Measurements from ENCODE around the gene KCNK18.
"Not testable (repeated sequence)": the region's sequence is repeated elsewhere in the genome, so short reads cannot be mapped to it uniquely, and the experiment has no call there.

KCNK18 gene

DNA sequence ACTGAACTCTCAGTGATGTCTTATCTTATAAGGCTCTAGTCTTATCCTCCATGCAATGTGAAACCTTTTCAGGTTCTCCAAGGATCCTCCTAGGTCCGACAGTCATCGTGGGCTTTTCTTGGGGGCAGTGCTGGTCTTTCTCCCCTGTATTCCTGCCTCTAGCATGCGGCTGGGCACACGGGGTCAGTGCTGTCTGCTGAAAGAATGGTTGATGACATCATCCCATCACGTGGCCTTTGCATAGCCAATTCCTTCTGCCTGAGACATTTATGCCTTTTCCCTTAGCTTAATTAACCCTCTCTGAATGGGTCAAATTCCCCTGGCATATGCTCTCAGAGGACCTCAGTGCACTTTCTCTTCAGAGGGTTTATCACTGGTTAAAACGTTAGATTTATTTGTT is 27.0 kb upstream of the KCNK18 start:
- in situ Hi-C loops (cut with MboI; ENCODE audit: low sequenced_read_pairs), result loop anchor here (10.0 kb wide), 1 partner anchor 365 kb away; no protein-coding TSS in a partner anchor

DNA sequence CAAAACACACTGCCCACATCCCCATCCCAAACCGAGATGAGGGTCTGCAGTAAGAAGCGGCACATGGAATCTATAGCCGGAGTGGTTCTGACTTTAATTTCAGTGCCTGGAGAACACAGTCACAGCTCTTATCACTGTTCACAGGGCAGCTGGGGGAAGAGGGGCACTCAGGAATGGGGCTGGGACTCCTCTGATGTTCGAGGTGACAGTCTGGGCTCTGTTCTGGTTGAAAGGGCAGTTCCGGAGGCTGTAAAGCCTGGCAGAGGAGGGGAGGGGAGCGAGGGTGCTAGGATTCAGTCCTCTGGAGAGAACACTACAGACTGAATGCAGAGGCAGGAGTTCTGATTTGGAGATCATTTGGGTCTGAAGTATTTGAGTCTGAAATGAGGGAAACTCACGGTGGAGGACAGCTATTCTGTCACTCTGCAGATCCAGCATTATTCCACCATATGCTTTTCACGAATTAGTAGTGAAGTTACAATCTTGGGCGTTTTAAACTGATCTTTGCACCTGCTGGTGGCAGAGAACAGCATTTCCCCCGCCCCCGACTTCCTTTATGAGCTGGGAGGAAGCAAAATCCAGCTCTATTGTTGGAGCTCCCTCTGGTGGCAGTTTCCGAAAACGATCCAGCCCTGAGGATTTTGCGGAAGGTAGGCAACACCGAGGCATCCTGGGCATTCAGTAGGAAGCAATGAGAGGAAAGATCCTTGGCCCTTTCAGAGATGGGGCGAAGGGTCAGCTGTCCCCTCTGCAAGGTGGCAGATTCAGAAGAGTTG is 22.7 kb upstream of the KCNK18 start:
- in situ Hi-C loops (cut with MboI; ENCODE audit: low sequenced_read_pairs), result loop anchor here (10.0 kb wide), 1 partner anchor 370 kb away; no protein-coding TSS in a partner anchor

DNA sequence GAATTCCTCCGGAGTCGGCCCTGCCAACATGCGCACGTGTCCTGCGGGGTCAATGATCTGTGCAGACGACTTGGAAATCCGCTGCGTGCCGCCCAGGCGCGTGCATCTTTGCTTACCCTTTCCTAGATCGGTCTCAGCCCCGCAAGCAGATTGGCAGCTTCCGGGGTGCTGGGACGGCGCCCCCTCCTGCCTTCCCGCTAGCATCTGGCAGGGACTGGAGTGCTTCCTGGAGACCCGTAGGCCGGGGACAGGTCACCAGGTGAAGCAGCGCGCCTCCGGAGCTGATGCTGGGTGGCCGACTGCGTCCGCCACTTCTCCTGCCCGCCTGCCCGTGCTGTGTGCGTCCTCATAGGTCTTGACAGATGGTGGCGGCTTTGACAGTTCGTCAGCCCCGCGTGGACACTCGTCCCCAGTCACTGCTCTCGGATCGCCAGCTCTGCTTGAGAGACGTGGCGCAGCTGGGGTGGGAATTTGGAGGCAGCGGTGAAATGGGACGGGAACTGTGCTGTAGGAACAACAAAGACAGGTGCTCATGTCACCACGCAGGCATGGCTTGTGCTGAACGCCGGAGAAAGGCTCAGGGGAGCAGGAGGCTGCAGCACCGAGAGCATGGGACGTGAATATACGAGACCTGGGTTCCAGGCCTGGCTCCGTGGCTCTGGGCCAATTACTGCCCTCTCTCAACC is 21.9 kb upstream of the KCNK18 start:
- in situ Hi-C loops (cut with MboI; ENCODE audit: low sequenced_read_pairs), result loop anchor here (10.0 kb wide), 1 partner anchor 371 kb away; no protein-coding TSS in a partner anchor

DNA sequence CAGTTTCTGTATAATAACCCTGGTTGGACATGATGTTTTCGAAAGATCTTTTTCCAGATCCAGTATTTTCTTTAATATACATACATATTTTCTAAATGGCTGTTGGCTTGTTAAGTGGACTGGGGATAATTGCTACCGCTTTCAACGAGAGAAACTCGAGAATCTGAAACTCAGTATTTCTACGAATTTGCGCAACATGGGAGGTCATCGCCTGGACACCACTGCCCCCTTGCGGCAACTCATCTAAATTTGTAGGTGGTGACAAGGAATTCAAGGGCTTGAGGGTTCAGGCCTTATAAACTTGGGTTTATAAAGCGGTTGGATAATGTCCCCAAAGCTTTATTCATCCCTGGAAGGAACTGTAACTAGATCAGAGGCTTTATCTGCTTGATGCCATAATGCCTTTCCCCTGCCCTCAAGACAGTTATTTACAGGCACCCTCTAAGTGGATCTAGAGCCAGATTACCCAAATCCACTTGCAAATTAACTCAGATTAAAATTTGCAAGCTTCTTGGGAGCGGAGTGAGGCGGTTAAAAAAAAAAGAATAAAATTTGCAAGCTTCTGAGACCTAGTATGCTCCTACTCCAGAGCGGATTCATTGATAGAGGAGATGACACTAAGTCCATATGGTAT is 21.3 kb upstream of the KCNK18 start:
- in situ Hi-C loops (cut with MboI; ENCODE audit: low sequenced_read_pairs), result loop anchor here (10.0 kb wide), 1 partner anchor 371 kb away; no protein-coding TSS in a partner anchor

DNA sequence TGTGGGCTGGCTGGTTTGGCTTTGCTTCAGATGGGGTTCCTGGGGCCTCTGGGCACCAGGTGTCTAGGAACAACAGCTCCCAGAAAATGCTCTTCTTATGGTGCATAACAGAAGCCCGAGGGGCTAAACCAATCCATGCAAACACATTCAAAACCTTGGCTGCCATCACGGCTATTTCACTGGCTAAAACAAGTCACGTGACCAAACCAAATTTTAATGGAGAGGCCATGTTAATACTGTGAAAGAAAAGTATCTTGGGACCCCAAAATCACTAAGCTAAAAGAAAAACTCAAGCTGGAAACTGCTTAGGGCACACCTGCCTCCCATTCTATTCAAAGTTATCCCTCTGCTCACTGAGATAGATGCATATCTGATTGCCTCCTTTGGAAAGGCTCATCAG is 19.1 kb upstream of the KCNK18 start:
- in situ Hi-C loops (cut with MboI; ENCODE audit: low sequenced_read_pairs), result loop anchor here (10.0 kb wide), 1 partner anchor 373 kb away; no protein-coding TSS in a partner anchor

DNA sequence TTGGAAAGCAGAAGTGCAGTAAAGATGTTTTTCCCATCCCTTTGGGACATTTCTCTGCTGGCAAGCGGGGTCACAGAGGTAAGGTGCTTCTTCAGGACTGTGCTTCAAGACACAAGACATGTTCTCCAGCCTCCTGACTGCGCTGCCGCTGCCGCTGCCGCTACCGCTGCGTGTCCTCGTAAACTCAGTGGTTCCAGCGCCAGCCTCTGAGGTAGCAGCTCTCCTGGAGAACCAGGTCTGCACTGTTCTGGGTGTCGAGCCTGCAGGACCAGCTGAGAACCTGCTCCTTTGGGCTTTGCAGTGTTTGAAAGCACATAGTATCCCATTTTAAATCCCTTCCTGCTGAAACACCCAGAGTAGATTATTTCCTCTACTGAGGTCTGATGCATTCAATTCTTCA is 13.0 kb upstream of the KCNK18 start:
- in situ Hi-C loops (cut with MboI; ENCODE audit: low sequenced_read_pairs), result no loop called here

DNA sequence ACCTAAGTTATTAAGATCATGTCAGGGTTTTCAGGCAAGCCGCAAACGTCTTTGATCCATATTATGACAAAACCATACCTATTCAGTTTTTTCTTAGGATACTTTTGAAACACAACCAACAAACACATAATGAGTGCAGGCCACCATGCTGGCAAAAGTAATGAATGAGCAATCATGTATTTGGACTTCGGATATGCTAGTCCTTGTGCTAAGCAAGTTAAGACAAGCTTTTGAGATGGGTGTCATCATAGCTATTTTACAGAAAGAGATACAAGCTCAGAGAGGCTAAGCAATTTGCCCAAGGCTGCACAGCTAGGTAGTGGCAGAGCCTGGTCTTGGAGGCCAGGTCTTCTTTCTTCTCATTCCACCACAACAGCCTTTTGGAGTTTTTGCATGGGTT is 12.5 kb upstream of the KCNK18 start:
- in situ Hi-C loops (cut with MboI; ENCODE audit: low sequenced_read_pairs), result no loop called here

DNA sequence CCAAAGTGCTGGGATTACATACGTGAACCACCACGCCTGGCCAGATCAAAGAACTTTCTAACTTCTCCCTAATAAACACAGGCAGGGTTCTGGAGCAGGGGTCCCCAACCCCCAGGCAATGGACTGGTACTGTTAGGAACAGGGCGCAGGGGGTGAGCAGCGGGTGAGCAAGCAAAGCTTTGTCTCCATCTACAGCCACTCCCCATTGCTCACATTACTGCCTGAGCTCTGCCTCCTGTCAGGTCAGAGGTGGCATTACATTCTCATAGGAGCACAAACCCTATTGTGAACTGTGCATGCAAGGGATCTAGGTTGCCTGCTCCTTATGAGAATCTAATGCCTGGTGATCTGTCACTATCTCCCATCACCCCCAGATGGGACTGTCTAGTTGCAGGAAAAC is 11.5 kb upstream of the KCNK18 start:
- in situ Hi-C loops (cut with MboI; ENCODE audit: low sequenced_read_pairs), result not testable (repeated sequence)

DNA sequence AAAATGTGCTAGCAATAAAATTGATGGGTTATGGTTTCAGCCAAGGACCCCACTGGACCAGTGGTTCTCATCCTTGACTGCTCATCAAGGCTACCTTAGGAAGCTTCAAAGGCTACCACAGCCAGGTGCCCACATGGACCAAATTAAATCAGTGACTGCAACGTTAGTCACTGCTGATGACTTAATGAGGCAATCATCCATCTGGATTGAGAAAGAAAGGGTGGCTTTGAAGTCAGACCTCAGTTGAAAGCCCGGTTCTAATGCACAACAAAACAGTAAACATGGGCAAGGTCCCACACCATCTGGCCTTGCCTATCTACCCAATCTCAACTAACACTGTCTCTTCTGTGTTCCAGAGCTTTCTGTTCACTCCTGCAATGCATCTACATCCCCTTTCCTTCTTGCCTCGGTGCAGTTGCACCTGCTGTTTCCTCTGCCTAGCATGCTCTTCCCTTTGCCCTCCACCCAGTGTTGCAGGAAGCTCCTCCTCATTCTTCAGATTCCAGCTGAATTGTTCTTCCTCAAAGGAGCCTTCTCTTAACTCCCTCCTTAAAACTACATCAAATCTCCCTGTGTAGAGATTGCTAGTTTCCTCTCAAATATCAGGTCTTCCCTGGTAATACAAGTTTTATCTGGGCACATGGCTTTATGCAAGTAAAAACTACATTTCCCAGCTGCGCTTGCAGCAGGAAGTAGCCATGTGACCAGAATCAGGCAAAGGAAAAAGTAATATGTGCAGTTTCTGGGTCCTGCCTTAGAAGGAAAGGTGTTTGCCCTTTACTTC is 10.3 kb upstream of the KCNK18 start:
- in situ Hi-C loops (cut with MboI; ENCODE audit: low sequenced_read_pairs), result no loop called here

DNA sequence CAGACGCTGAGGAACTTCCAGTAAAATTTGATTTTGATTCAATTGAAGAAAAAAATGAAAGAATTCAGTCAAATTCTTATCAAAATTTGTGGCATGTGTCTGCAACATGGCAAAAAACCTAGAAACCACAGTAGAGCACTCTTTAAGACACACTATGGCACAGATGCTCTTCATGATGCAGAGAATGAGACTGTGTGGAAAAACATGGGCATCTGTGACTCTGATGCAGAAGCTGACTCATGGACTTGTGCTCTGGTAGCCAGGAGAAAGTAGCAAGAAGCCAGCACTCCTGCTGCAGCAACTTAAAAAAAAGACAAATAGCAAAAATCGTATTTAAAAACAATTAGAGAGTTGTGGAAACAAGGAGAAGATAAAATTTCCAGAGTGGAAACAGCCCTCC is 8.9 kb upstream of the KCNK18 start:
- in situ Hi-C loops (cut with MboI; ENCODE audit: low sequenced_read_pairs), result no loop called here

DNA sequence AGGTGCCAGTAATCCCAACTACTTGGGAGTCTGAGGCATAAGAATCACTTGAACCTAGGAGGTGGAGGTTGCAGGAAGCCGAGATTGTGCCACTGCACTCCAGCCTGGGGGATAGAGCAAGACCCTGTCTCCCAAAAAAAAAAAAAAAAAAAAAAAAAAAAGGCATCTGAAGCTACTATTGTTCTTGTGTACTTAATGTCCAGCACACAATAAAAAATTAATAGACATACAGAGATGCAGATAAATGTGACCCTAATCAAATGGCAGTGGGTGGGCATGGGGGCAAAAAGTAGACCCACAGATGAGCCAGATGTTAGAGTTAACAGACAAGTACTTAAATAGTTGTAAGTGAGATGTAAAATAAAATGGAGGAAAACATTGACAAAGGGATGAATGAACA is 7.7 kb upstream of the KCNK18 start:
- in situ Hi-C loops (cut with MboI; ENCODE audit: low sequenced_read_pairs), result no loop called here

DNA sequence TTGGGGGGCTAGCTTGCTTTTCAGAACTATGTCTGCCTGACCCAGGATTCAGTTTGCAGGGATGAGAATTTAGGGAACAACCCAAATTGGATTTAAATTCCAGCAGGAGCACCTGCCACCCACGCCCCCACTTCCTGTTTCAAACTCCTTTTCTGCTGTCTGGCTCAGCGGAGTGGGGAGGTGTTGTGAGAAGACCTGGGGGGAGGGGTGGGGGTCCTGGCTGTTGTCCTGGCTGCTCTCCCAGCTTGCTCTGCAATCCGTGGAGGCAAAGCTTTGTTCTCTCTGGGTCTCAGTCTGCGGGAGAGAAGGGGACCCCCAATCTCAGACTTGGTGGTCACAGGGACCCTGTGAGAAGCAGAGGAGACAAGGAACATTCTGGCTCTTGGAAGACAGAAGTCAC is 799 bp downstream of the KCNK18 start:
- in situ Hi-C loops (cut with MboI; ENCODE audit: low sequenced_read_pairs), result no loop called here

DNA sequence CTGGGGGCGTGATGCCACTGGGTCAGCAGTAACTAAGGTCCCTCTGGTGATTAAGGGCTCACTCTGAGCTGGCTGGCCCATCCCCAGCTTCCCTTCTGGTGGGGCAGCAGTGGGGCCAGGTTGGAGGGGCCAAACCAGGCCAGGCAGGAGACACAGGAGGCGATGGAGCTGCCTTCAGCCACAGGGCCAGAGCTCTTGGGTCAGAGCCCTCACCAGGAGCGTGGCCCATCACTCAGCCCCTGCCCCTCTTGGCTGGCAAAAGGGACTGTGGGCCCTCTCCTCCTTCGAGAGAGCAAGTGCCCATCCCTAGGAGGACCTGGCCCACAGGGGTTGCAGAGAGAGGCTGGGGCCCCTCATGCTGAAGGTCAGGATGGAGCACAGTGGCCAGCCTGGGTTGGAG is 4.5 kb downstream of the KCNK18 start:
- in situ Hi-C loops (cut with MboI; ENCODE audit: low sequenced_read_pairs), result loop anchor here (25.0 kb wide), 1 partner anchor 1035 kb away; no protein-coding TSS in a partner anchor

DNA sequence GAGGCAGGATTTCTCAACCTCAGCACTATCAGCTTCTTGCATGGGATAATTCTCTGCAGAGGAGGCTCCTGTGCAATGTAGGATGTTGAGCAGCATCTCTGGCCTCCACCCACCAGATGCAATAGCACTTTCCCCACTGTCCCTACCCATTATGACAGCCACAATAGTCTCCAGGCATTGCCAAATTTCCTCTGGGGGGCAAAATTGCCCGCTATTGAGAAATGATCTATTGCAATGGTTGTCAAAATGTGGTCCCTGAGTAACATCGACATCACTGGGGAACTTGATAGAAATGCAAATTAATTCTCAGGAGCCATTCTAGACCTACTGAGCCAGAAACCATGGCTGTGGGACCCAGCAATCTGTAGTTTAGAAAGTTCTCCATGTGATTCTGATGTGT is 7.0 kb downstream of the KCNK18 start:
- in situ Hi-C loops (cut with MboI; ENCODE audit: low sequenced_read_pairs), result loop anchor here (25.0 kb wide), 1 partner anchor 1033 kb away; no protein-coding TSS in a partner anchor

DNA sequence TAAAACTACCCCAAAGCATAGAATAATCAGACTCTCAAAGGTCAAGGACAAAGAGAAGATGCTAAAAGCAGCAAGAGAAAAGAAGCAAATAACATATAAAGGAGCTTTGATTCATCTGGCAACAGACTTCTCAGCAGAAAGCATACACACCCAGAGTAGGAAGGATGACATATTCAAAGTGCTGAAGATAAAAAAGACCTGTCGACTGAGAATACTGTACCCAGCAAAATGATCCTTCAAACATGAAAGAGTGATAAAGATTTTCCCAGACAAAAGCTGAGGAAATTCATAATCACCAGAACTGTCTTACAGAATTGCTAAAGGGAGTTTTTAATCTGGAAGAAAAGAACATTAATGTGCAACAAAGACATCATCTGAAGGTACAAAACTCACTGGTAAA is 14.9 kb downstream of the KCNK18 start:
- in situ Hi-C loops (cut with MboI; ENCODE audit: low sequenced_read_pairs), result loop anchor here (25.0 kb wide), 1 partner anchor 1025 kb away; no protein-coding TSS in a partner anchor

DNA sequence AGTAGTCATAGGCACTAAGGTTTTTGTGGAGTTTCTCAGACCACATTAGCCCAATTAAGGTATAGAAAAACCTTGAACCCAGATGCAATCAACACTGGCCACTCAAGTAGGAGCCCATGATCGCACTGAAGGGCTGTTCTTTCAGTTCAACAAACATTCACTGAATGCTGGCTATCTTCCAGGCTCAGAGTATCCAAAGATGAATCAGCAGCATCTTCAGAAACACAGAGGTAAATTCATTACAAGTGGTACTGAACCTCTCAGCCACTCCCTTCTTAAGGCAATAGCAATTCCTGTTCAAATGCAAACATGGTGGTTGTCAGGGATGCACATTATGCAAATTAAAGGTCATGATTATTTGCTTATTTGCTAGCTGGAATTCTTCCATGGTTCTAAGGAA is 17.1 kb downstream of the KCNK18 start:
- in situ Hi-C loops (cut with MboI; ENCODE audit: low sequenced_read_pairs), result loop anchor here (25.0 kb wide), 1 partner anchor 1023 kb away; no protein-coding TSS in a partner anchor

DNA sequence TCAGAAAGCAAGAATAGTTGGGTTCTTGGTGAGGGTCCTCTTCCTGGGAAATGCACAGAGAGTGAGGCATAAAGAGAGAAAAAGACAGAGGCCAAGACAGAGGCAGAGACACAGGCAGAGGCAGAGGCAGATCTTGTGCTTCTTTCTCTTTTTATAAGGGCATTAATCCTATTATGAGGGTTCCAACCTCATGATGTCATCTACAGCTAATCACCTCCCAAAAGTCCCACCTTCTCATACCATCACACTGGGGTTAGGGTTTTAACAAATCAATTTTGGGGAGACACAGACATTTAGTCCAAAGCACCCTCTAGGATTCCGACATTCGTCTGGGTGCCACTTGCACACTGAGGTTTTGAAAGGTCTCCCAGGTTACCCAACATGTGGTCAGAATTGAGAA is 17.8 kb downstream of the KCNK18 start:
- in situ Hi-C loops (cut with MboI; ENCODE audit: low sequenced_read_pairs), result loop anchor here (25.0 kb wide), 1 partner anchor 1022 kb away; no protein-coding TSS in a partner anchor

DNA sequence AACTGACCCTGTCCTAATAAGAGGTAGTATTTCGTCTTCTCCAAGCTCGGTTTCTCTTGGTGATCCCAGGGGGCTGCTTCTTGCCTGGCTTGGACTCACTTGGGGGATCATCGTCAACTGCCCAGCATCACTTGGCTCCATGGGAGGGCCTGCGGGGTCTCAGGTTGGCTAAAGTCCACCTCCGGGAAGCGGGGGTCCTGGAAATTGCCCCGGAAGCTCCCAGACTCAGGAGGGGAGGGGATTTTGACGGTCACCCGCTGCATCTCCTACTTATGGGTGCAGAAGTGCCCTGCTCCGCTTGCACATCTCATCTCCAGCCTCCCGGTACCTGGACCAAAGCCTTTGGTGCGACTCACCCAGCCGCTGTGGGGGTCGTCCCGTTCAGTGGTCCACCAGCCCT is 18.7 kb downstream of the KCNK18 start:
- in situ Hi-C loops (cut with MboI; ENCODE audit: low sequenced_read_pairs), result loop anchor here (25.0 kb wide), 1 partner anchor 1021 kb away; no protein-coding TSS in a partner anchor

DNA sequence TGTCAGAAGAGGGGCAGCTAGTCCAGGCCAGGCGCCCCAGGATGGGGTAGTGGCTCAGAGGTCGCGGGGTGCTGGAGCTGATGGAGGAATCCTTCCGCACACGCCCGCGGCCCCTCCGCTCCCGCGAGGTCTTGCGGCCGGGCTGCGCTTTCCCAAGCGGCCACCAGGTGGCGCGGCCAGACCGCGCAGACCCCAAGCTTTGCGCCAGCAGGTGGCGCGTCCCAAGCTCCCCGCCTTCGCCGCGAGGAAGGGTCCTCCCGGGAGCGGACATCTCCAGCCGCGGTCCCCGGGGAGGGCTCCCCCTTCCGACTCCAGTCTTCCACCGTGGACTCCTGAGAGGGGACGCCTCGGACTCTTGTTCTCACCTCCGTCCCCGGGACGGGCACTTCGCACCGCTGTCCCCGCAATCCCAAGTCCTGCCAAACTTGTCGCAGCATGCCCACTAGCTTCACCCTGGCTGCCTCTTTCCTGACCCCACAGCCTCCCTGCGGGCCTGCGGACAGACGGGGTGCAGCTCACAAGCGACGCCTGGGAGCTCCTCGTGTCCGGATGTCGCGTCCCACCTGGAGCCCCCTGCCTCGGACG is 19.4 kb downstream of the KCNK18 start:
- in situ Hi-C loops (cut with MboI; ENCODE audit: low sequenced_read_pairs), result loop anchor here (25.0 kb wide), 1 partner anchor 1021 kb away; no protein-coding TSS in a partner anchor

DNA sequence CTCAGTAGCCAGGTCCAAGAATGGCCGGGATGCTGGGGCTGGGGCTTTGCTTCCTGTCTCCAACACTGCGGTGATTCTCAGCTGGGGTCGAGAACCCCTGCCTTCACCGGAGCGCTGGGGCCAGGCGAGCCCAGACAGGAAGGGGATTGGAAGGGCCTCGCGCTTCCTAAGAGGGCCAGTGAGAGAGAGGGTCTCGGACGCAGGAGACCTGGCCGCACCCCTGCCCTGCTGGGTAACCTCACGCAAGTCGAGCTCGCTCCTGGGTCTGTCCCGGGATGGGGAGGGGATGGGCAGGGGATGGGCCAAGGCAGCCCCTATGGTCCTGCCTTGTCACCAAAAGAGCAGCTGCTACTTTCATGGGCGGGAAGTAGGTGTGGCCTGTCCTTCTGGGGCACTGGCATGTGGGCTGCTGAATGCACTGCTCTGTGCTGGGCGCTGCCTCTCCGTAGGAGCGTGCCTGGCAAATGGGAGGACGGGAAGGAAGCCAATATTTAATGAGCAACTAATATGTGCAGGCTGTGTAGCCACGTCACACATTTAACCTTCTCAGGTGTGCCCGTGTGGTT is 20.0 kb downstream of the KCNK18 start:
- in situ Hi-C loops (cut with MboI; ENCODE audit: low sequenced_read_pairs), result loop anchor here (25.0 kb wide), 1 partner anchor 1020 kb away; no protein-coding TSS in a partner anchor

Measured in HL-60/S4 treated with retinoic acid at 250 ng/mL for 4 days and 3 days (cell line).